NT2/D1 (cell line): ENCODE results near the gene APPL2.

Source experiments
- YY1 ChIP-seq: IDR thresholded peaks from 2 replicates; pipeline ENCODE4 v1.6.1; 2011; ENCODE audit not compliant: insufficient read length, insufficient read depth
- ZNF274 ChIP-seq: IDR thresholded peaks from 2 replicates; pipeline ENCODE4 v1.6.1; 2011; ENCODE audit warnings: mild to moderate bottlenecking, low read depth, low read length

DNA sequence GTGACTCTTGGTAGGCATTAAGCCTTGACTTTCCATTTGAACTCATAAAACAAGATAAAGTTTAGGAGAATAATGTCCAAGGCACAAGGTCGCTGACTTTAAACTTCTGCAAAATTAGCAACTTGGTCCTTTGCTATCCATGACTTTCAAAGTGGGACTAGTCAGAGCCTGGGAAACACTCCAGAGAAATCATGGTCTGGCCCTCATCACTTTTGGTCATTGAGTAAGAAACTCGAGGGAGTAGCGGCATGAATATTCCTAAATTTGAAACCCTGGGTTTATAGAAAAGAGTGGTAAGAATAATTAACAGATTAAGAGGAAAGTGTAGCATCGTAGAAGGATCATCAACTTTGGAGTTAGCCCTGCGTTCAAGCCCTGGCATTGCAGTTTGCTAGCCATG, 16.9 kb upstream of the APPL2 start:
- TF ChIP-seq YY1: no peak
- no peak for TF ChIP-seq ZNF274
